Right renal cortex interstitium (tissue), 3 donors: ENCODE measurements around the gene ZNF322. TPM values are rescaled to one million over a fixed set of nuclear protein-coding genes. Genes with fewer than 3 reads are reported as not detected.

ENCODE experiments used
- DNase-seq, 3 donors: peaks; one replicate each; pipeline ENCODE4 v3.0.0-alpha.2; 2013; ENCODE audit warnings: low read depth in 3 of 3, low spot score in 2 of 3
- polyA plus RNA-seq, 3 donors: library from polyadenylated mRNA; unstranded; fragments of 120-200 nt; gene quantifications; one replicate each; pipeline ENCODE4 v1.2.1, GENCODE V29; 2013; ENCODE audit not compliant: insufficient read length in 3 of 3

The ZNF322 gene
- polyA plus RNA-seq, 3 donors: 41.2 to 46.9 (median 44.7) TPM

- DNase-seq: no peak
Observed at GRCh38 chr6:26593278-26594130, 66.0 kb downstream of the ZNF322 start.

- no peak for DNase-seq
Observed at GRCh38 chr6:26592649-26593048, 66.9 kb downstream of the ZNF322 start.

GRCh38 chr6:26588965-26589364 is 70.6 kb downstream of the ZNF322 start:
- no peak for DNase-seq

Other genes starting within 250 kb of the ZNF322 start
- 10 to 100 TPM; 13.8 to 18.3 (median 14.3) TPM for gene BTN3A3, start 219.2 kb downstream of the ZNF322 start, polyA plus RNA-seq
- gene BTN2A1, start 201.8 kb downstream of the ZNF322 start, polyA plus RNA-seq: 10 to 100 TPM; 31.5 to 34.3 (median 31.8) TPM
- gene BTN1A1, start 159.4 kb downstream of the ZNF322 start, polyA plus RNA-seq: under 1 TPM; 0.16 to 0.31 (median 0.28) TPM
- gene HMGN4, start 121.4 kb downstream of the ZNF322 start, polyA plus RNA-seq: 100 to 1,000 TPM in 1 of 3 donors, 10 to 100 TPM in 2; 87.0 to 100 (median 98.5) TPM
- 10 to 100 TPM; 14.5 to 15.3 (median 15.1) TPM for gene ABT1, start 62.8 kb downstream of the ZNF322 start, polyA plus RNA-seq